ENCODE data around the gene DHDH. TPM values are rescaled to one million over a fixed set of nuclear protein-coding genes. Genes with fewer than 3 reads are reported as not detected.
"Not testable (repeated sequence)": the region's sequence is repeated elsewhere in the genome, so short reads cannot be mapped to it uniquely, and the experiment has no call there.

Gene DHDH
- not detected for total RNA-seq

DNA sequence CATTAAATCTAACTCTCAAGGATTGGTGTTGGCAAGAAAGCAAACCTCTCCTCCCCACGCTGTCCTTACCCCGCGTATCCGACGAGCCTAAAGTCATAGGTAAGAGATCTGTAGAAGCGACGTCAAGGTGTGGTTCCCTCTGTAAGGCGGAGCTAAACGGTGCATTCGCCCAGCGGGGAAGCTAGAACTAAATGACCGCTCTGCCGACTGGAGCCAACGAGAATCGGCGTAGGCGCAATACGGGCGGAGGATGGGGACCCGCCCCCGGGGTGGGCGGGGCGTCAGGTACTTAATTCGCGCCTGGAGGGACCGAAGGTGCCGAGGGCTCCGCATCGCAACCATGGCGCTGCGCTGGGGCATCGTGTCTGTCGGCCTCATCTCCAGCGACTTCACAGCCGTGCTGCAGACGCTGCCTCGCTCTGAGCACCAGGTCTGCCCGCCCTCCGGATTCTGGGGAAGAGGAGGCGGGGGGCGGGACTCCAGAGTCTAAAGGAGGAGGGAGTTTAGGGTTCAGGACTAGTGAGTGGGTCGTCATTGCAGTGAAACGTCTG is at the start of gene DHDH:
DHDH (plus strand) TSS at position 318 of the 551 bp plus-strand sequence; CDS start at position 341, 23 bp downstream.
- peak; percentile 83 for DNase-seq (ENCODE audit: low spot score)

DNA sequence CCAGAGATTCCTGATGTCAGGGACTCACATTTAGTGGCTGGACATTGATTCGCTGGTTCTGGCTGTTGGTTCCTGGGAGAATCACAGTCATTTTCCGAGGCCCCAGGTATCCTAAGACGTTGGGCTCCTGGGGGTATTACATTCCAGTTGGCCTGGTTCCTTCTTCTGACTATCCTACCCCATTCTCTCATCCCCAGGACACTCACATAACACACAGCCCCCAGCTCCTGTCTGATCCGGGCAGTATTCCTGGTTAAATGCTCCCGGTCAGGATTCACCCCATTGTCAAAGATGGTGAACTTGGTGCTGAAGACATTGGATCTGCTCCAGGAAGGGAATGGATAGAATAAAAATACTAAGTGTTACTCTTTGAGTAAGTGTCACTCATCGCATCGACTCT is 49.8 kb upstream of the DHDH start:
- DNase-seq (ENCODE audit: low spot score), result no peak

DNA sequence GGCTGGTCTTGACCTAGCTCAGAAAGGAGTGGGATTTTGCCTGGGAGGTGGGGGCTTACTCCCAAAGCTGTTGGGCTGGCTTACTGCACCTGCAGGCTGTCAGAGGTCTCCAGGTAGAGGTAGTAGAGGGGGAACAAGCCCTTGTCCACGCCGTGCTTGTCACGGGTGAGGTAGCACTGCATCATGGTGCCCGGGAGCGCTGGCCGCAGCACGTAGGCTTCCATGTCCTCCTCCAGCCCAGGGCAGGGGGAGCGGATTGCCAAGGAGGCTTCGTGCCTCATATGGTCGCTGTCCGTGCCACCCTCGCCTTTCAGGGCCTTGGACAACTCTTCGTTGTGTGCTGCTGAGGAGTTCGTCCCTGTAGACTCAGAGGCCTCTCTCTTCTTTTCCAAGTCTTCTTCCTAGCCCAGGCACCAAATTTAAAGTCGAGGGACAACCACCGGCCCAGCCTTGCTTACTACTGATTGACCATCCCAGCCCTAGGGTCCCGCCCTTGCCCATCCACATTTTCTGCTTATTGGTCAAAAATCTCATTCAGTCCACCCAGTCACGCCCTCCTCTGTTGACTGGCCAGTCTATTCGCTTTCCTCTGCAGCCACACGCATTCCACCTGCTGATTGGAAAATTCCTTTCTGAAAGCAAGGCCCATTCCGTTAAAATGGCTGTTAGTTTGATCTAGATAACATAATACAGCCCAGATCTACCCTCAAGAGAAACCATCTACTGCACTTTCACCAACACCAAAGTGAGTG is 45.5 kb upstream of the DHDH start:
- no peak for DNase-seq (ENCODE audit: low spot score)

DNA sequence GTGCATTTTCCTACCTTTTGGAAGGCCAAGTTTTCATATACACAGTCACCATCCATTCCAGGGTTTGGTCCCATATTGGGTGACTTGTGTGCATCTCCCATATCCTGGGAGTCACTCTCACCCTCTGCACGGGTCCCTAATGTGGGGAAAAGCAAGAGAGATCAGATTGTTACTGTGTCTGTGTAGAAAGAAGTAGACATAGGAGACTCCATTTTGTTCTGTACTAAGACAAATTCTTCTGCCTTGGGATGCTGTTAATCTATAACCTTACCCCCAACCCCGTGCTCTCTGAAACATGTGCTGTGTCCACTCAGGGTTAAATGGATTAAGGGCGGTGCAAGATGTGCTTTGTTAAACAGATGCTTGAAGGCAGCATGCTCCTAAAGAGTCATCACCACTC is 44.0 kb upstream of the DHDH start:
- DNase-seq (ENCODE audit: low spot score), result not testable (repeated sequence)

DNA sequence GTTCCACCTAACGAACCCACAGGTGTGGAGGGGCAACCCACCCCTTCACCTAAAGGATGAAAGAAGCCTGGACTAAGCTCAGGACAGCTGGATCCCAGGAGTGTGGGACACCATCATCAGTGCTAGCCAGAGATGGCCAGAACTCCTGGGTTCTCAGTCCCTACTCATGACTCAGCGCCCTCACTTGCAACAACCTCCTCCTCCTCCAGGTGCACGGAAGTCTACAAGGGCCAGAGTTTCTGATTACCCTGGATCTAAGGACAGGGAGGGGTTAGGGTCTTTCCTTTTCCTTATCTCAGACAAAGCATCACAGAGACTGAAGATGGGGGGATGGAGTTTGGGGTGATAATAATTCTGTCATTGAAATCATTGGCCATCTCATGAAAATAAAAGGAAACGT is 42.9 kb upstream of the DHDH start:
- DNase-seq (ENCODE audit: low spot score), result no peak

DNA sequence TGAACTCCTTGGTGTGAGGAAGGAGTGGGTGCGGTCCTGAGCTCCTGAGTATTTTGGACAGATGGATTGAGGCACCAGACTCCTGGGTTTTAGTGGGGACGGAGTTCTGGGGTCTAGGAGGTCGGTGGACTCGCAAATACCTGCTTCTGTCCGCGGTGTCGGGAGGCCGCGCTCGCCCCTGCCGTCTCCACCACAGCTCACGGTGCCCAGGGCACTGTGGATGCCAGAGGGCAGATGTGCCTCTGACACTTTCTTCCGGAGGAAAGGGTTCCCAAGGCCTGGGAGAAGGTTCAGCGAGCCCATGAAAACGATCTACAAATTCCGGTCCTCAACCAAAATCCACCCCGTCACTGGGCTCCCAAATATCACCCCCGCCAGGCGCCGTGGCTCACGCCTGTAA is 38.3 kb upstream of the DHDH start:
- no peak for DNase-seq (ENCODE audit: low spot score)

DNA sequence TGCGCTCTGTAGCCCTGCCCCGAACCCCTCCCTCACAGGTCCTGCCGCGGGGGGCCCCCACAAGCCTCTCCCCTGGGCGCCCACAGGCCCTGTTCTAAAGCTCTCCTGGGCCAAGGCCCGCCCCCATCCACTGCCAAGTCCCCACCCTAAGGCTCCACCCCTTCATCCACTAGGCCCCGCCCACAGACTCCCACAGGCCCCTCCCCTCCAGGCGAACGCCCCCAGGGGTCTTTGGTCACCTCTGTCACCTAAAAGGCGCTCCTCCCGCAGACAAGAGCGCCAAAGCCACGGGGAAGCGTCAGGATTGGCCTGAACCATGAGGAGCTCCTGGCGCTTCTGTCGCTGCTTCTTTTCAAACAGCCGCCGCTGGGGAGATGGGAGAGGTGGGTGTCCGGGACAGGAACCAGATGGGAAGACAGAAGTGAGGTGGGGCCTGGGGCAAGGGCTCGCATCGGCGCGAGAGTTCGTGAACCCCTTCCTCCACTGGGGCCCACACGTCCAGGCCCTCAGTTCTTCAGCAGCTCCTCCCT is 37.2 kb upstream of the DHDH start:
- DNase-seq (ENCODE audit: low spot score), result peak; percentile 77

DNA sequence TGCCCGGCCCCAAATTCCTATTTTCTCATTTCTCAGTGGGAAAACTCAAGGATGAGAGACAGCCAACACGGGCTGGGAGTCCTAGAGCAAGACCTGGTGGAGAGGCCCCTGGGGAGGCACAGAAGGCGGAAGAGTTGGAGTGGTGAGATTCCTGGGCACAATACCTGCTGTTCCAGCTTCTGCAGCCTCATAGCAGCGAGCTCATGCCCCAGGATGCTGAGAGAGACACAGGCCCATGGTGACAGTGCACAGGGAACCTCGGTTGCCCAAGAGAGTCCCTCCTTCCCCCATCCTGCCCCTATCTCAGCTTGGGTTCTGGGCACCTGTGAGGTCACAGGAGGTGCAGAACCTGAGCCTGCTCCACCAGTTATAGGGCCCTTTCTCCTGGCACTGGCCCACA is 36.3 kb upstream of the DHDH start:
- DNase-seq (ENCODE audit: low spot score), result no peak

DNA sequence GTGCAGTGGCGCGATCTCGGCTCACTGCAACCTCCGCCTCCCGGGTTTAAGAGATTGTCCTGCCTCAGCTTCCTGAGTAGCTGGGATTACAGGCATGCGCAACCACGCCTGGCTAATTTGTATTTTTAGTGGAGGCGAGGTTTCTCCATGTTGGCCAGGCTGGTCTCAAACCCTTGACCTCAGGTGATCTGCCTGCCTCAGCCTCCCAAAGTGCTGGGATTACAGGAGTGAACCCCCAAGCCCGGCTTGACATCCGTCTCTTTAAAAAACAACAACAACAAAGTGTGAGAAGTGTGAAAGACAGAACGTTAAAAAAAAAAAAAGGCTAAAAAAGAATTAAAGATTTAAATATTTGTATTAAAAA is 34.1 kb upstream of the DHDH start:
- not testable (repeated sequence) for DNase-seq (ENCODE audit: low spot score)

DNA sequence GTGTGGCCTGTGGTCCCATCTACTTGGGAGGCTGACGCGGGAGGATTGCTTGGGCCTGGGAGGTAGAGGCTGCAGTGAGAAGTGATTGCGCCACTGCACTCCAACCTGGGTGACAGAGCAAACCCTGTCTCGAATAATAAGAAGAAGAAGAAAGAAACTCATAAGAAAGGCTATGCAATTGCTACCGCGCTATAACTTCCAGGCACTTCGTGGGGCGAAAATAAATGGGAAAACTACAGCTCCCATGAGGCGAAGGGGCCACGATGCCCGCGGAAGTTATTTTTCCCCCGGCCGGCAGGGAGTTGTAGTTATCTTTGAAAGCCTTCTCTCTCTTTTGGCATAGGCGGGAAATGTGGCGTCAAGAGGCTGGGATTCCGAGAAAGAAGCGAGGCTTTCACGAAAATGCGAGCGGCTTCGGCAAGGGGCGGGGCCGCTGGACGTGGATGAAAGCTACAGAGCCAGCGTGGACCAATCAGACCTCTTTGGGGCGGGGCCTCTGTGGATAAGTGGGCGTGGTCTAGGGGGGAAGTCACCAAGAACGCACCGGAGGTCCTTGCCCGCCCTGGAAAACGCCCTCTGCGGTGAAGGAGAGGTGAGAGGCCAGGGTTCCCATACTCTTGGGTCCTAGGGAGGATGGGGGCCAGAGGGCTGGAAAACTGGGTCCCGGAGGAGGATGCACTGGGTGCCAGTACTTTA is 33.6 kb upstream of the DHDH start, which contains the start of gene NUCB1:
NUCB1 (plus strand) TSS at position 532 of the 696 bp plus-strand sequence. CDS start 485 bp downstream, outside the sequence.
- DNase-seq (ENCODE audit: low spot score), result peak; percentile 100

DNA sequence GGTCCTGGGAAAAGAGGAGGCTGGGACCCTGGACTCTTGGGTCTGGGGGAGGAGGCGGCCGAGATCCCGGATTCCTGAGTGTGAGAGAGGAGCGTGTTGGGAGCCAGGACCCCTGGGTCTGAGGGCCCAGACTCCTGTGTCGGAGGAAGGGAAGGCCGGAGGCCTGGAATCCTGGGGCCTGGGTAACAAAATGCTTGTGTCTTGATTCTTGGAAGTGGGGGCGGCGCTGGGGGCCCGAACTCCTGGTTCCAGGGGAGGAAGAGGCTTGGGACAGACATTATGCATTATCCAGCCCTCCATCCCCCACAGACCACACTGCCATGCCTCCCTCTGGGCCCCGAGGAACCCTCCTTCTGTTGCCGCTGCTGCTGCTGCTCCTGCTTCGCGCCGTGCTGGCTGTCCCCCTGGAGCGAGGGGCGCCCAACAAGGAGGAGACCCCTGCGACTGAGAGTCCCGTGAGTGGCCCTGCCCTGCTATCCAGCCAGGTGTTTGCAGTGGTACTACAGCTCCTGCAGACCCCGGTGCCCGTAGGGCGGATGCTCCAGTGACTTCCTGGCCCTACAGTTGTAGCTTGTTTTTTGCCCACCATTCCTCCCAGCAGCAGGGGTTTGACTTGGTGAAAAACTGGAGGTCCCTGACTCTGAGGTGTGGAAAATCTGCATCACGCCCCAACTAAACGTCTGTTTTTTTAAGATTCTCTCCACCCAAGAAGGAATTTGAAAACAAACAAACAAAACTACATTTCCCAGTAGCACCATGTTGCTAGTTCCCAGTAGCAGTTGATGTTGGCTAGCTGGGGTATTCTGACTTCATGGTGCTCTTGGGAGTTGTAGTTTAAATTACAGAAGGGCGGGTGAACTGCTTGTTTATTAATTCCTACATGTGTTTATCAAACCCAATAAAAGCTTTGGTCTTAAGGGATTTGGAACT is 32.8 kb upstream of the DHDH start:
- DNase-seq (ENCODE audit: low spot score), result no peak

DNA sequence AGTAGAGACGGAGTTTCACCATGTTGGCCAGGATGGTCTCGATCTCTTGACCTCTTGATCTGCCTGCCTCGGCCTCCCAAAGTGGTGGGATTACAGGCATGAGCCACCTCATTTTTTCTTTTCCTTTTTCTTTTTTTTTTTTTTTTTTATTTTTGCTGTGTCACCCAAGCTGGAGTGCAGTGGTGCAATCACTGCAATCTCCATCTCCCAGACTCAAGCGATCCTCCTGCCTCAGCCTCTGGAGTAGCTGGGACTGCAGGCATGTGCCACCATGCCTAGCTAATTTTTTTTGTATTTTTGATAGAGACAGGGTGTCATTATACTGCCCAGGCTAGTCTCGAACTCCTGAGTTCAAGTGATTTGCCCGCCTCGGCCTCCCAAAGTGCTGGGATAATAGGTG is 31.2 kb upstream of the DHDH start:
- not testable (repeated sequence) for DNase-seq (ENCODE audit: low spot score)

DNA sequence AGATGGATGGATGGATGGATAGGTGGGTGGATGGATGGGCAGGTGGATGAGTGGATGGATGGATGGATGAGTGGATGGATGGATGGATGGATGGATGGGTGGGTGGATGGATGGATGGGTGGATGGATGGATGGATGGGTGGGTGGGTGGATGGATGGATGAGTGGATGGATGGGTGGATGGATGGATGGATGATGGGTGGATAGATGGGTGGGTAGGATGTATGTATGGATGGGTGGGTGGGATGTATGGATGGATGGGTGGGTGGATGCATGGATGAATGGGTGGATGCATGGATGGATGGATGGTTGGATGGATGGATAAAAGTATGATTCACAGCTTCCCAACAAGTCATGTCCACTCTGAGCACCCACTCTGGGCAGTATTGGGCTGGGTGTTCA is 29.7 kb upstream of the DHDH start:
- not testable (repeated sequence) for DNase-seq (ENCODE audit: low spot score)

DNA sequence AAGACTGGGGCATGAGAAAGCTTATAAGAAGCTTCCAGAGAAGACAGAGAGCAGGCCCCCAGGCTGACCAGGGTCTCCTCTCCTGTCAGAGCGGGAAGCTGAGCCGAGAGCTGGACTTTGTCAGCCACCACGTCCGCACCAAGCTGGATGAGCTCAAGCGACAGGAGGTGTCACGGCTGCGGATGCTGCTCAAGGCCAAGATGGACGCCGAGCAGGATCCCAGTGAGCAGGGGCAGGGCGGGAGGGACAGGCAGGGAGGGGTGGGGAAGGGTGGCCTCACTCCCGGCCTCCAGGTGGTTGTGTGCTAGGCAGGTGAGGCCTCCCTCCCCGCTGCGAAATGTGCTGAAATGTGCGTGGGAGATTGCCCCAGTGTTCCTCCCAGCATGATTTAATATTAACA is 27.8 kb upstream of the DHDH start:
- no peak for DNase-seq (ENCODE audit: low spot score)

DNA sequence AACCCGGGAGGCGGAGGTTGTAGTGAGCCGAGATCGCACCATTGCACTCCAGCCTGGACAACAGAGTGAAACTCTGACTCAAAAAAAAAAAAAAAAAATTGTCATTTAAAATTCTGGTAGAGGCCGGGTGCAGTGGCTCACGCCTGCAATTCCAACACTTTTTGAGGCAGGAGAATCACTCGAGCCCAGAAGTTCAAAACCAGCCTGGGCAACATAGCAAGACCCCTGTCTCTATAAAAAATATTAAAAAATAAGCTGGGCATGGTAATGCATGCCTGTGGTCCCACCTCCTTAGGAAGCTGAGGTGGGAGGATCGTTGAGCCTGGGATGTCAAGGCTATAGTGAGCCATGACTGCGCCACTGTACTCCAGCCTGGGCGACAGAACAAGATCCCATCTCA is 27.2 kb upstream of the DHDH start:
- no peak for DNase-seq (ENCODE audit: low spot score)

DNA sequence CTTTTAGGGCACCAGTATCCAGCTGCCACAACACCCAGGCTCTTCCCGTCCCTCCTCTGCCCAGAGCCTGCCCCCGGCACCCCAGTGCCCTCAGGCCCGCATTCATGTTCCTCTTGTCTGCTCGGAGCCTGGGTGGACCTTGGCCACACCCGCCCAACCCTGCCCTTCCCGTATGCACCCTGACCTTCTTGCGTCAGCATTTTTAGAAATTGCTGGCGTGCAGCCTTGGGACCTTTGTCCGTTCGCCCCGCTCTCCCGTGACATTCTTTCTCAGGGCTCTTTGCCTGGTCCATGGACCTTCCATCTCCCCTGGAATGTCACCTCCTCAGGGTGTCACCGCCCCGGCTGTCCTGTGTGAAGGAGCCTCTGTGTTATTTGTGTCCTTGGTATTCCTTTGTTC is 25.8 kb upstream of the DHDH start:
- no peak for DNase-seq (ENCODE audit: low spot score)

DNA sequence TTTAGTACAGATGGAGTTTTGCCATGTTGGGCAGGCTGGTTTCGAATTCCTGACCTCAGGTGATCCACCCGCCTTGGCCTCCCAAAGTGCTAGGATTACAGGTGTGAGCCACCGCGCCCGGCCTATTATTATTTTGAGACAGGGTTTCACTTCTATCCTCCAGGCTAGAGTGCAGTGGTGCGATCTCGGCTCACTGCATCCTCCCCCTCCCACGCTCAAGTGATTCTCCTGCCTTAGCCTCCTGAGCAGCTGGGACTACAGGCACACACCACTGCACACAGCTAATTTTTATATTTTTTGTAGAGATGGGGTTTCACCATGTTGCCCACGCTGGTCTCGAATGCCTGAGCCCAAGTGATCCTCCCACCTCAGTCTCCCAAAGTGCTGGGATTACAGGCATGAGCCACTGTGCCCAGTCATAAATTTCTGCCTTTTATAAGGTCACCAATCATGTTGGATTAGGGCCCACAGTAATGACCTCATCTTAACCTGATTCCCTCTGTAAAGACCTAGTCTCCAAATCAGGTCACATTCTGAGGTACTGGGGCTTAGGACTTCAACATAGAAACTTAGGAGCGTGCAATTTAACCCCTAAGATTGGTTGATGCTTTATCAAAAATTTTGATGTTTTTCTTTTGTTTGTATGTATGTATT is 23.9 kb upstream of the DHDH start:
- not testable (repeated sequence) for DNase-seq (ENCODE audit: low spot score)

DNA sequence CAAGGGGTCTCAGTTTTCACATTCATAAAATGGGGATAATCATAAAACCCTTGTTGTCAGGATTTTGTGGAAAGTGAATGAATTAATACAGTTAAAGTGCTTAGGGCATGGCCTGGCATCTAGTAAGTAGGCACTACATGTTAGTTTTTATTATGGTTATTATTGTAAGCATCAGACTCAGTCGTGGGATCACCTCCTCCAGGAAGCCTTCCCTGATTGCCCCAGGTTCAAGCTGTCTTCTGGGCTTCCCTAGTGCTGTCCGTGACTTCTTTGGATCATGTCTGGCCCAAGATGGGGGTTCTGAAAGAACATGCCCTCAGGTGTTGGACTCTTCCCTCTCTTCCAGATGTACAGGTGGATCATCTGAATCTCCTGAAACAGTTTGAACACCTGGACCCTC is 22.7 kb upstream of the DHDH start:
- no peak for DNase-seq (ENCODE audit: low spot score)

DNA sequence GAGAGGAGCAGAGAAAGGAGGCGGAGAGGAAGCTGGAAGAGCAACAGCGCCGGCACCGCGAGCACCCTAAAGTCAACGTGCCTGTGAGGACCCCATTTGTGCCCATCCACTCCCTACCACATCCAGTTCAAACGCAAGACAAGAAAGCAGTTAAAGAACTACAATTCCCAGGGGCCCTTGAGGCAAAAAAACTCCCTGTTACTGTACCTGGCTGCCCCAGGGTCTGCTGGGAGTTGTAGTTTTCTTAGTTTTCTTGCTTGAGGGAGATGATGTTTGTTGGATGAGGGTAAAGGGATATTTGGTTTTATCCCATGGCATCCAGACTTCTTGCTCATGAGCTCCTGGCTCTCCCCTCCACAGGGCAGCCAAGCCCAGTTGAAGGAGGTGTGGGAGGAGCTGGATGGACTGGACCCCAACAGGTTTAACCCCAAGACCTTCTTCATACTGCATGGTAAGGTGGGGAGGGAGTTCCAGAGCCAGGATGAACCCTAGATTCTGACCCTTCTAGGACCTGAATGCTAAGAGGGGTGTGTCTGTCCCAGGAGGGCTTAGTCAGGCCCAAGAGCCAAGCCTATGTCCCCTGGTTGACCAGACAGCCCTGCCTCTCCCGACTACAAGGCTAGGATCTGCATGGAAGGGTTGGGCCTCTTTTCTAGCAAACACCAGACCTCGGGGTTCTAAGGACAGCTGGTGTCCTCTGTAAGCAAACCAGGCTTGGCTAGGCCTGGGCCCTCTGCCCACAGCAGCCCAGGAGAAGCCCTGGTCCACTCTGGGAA is 20.2 kb upstream of the DHDH start:
- DNase-seq (ENCODE audit: low spot score), result no peak

DNA sequence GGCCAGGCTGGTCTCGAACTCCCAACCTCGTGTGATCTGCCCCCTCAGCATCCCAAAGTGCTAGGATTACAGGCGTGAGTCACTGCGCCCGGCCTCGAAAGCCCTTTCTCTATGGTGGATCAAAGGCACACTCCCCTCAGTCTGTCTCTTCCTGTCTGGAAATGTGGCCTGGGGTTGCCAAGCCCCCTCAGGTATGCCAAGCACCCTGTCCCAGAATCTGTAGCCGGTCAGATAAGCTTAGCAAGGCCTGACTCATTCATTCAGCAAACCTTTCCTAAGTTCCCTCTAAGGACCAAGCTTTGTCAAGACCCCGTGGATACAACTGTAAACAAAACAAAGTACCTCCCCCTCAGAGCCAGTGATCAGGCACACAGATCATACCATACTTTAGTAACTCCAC is 19.3 kb upstream of the DHDH start:
- DNase-seq (ENCODE audit: low spot score), result no peak
